Fibroblast of skin of abdomen (primary cell): ENCODE data around the gene NMT1.
"Not testable (repeated sequence)": the region's sequence is repeated elsewhere in the genome, so short reads cannot be mapped to it uniquely, and the experiment has no call there.

Experiments used
- DNase-seq: peaks from one replicate; pipeline ENCODE4 v3.0.0-alpha.2; 2013

The NMT1 gene

GRCh38 chr17:45038728-45039634 is 22.1 kb upstream of the NMT1 start:
- DNase-seq: no peak

- DNase-seq: no peak
These were observed 20.7 kb upstream of the NMT1 start for GRCh38 chr17:45040459-45040858.

- DNase-seq: no peak
These were observed 18.6 kb upstream of the NMT1 start for GRCh38 chr17:45042346-45043120.

GRCh38 chr17:45043813-45044540 is 17.1 kb upstream of the NMT1 start:
- DNase-seq: no peak

- DNase-seq: no peak
These were observed 14.5 kb upstream of the NMT1 start for GRCh38 chr17:45046537-45047125.

- DNase-seq: no peak
These were observed 12.1 kb upstream of the NMT1 start for GRCh38 chr17:45048795-45049563.

- no peak for DNase-seq
These were observed 10.5 kb upstream of the NMT1 start for GRCh38 chr17:45050481-45051059.

- peak; percentile 98 for DNase-seq
These were observed 9.9 kb upstream of the NMT1 start, which contains the start of gene DCAKD for GRCh38 chr17:45051060-45051719. TSS of gene DCAKD (minus strand) at chr17:45051632. CDS start at chr17:45034885, 16,747 bp downstream.

GRCh38 chr17:45051720-45052051 is 9.4 kb upstream of the NMT1 start:
- not testable (repeated sequence) for DNase-seq

- DNase-seq: no peak
These were observed 8.9 kb upstream of the NMT1 start for GRCh38 chr17:45052052-45052772.

- DNase-seq: no peak
These were observed 728 bp upstream of the NMT1 start for GRCh38 chr17:45060382-45060796.

GRCh38 chr17:45061606-45062205 is 589 bp downstream of the NMT1 start:
- no peak for DNase-seq

GRCh38 chr17:45063198-45063597 is 2.1 kb downstream of the NMT1 start:
- DNase-seq: no peak

GRCh38 chr17:45067637-45068036 is 6.5 kb downstream of the NMT1 start:
- DNase-seq: no peak

GRCh38 chr17:45070001-45070400 is 8.9 kb downstream of the NMT1 start:
- no peak for DNase-seq

- no peak for DNase-seq
These were observed 9.7 kb downstream of the NMT1 start for GRCh38 chr17:45070809-45071208.

GRCh38 chr17:45073414-45074070 is 12.4 kb downstream of the NMT1 start:
- DNase-seq: peak; percentile 98

- no peak for DNase-seq
These were observed 16.5 kb downstream of the NMT1 start for GRCh38 chr17:45077643-45078042.

GRCh38 chr17:45081047-45081703 is 20.1 kb downstream of the NMT1 start:
- DNase-seq: no peak
